ENCODE data around the gene SALL4. TPM values are rescaled to one million over a fixed set of nuclear protein-coding genes. Genes with fewer than 3 reads are reported as not detected.

SALL4 gene
- 0.09 TPM for total RNA-seq
- long read RNA-seq, result 0 reads

DNA sequence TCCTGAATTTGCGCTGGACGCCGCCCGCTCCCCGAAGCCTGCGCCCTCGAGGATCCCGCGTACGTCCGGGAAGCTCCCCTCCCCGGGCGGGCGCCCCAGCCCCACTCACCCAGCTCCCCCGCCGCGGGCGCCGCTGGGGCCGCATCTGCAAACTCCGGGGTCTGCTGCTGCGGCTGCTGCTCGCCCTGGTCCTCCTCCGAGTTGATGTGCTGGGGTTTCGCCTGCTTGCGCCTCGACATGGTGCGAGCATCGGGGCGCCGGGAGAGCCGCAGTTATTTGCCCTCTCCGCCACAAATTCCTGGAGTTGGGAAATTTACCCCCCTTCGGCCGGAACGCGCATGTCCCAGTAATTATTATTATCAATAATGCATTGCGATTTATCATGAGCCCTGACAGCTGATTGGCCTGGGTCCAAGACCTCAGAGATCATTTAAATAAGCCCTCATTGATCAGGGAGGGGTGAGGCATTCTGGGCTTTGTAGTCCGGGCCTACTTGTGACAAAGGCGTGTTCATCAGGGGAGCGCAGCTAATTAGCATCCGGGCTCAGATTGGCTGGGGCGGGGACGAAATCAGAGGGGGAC lies at the start of gene SALL4:
Gene SALL4, minus strand, starts transcription at position 352 of the 582 bp plus-strand sequence. Its CDS starts 113 bp downstream, at position 239.
- Histone ChIP-seq H3K4me1 (peaks cover 23% of the 10 kb centered on the region), H3K27ac (no peak within 1 kb of the TSS), H3K36me3 (no peaks in the 10 kb centered on the region), H3K9me3 (no peaks in the 10 kb centered on the region), H3K27me3 (ENCODE audit: low read depth) (peaks cover 51% of the 10 kb centered on the region), H3K4me3 (peak within 1 kb of the TSS; percentile 50)
- intact Hi-C loops (cut with DNase I), result no loop called here
- DNase-seq (no peak), ATAC-seq (no peak)
- TF ChIP-seq CTCF (IDR thresholded peaks at IDR 0.05), result no peak

DNA sequence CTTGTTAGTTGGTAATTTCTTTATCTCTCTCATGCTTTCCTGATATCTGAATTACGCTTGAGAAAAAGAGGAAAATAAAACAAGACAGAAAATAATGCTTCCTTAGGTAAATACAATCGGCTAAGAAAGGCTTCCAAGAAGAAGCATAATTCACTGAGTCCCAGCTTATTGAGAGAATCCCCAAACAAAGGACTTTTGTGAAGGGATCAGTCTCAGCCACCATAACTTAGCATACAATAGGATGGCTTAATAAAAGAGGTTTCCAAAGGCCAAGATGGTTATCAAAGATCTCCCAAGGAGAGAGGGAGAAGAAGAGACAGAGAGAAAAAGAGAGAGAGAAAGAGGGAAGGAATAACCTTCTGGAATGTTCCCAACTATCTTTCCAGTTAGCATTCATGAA lies 46.0 kb upstream of the SALL4 start:
- Histone ChIP-seq H3K4me1 (no peaks in the 10 kb centered on the region), H3K27ac (no peak overlapping the region), H3K4me3 (no peak overlapping the region), H3K27me3 (ENCODE audit: low read depth) (no peaks in the 10 kb centered on the region), H3K9me3 (no peaks in the 10 kb centered on the region), H3K36me3 (no peaks in the 10 kb centered on the region)
- no peak for ATAC-seq
- TF ChIP-seq CTCF (IDR thresholded peaks at IDR 0.05), result no peak
- no peak for DNase-seq
- intact Hi-C loops (cut with DNase I), result no loop called here

- H3K27me3 ChIP-seq (ENCODE audit: low read depth), result no peaks in the 10 kb centered on the region
- intact Hi-C loops (cut with DNase I), result no loop called here
- no peaks in the 10 kb centered on the region for H3K36me3 ChIP-seq
- H3K27ac ChIP-seq, result no peak overlapping the region
- H3K4me1 ChIP-seq, result no peaks in the 10 kb centered on the region
- H3K9me3 ChIP-seq, result no peaks in the 10 kb centered on the region
- DNase-seq, result no peak
- H3K4me3 ChIP-seq, result no peak overlapping the region
- no peak for ATAC-seq
- no peak for TF ChIP-seq CTCF (IDR thresholded peaks at IDR 0.05)
Observed at GRCh38 chr20:51840865-51841264, 38.5 kb upstream of the SALL4 start.

DNA sequence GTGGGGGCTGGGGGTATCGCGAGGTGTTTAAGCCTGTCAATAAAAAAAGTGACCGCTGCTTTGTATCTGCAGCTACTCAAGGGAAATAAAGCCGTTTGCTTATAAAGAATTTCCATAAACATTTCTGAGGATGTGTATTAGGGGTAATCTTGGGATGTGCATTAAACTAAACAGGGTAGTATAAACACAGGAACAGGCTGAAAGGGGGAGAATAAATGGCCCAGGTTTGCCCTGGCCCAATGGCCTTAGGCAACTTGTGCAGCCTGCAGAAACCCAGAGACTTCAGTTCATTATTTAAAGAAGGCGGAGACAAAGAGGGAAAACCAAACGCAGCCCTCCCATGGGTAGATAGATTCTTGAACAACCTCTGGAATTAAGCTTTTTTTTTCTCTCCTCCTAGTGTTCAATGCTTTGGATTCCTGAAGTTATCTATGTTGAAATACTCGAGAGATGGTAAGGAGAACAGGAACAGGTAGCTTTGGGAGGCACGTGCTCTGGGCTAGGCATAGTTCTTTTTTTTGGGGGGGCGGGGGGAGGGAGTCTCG lies 35.6 kb upstream of the SALL4 start:
- intact Hi-C loops (cut with DNase I), result no loop called here
- Histone ChIP-seq H3K4me3 (no peak overlapping the region), H3K9me3 (no peaks in the 10 kb centered on the region), H3K36me3 (no peaks in the 10 kb centered on the region), H3K4me1 (no peaks in the 10 kb centered on the region), H3K27ac (no peak overlapping the region), H3K27me3 (ENCODE audit: low read depth) (no peaks in the 10 kb centered on the region)
- no peak for TF ChIP-seq CTCF (IDR thresholded peaks at IDR 0.05)
- DNase-seq (no peak), ATAC-seq (no peak)

- TF ChIP-seq CTCF (IDR thresholded peaks at IDR 0.05), result no peak
- Histone ChIP-seq H3K4me3 (no peak overlapping the region), H3K36me3 (no peaks in the 10 kb centered on the region), H3K27me3 (ENCODE audit: low read depth) (no peaks in the 10 kb centered on the region), H3K9me3 (no peaks in the 10 kb centered on the region), H3K27ac (no peak overlapping the region), H3K4me1 (no peaks in the 10 kb centered on the region)
- no peak for ATAC-seq
- intact Hi-C loops (cut with DNase I), result no loop called here
- DNase-seq, result no peak
Observed at GRCh38 chr20:51837436-51837835, 35.1 kb upstream of the SALL4 start.
